SU-DHL-6 (cell line): ENCODE measurements around the gene COL18A1.

Experiments
- CTCF ChIP-seq: fragments of 200-600 bp; sonication (generic); IDR thresholded peaks from one replicate; pipeline ENCODE4 v1.5.1; 2017; ENCODE audit warnings: antibody characterized with exemption, mild to moderate bottlenecking, low read length, moderate library complexity; ENCODE audit not compliant: insufficient read depth, poor library complexity, severe bottlenecking
- EZH2phosphoT487 ChIP-seq: fragments of 200-600 bp; sonication (generic), shearing (Covaris generic); conservative IDR thresholded peaks from 2 replicates; pipeline ENCODE4 v1.6.1; 2018; ENCODE audit warnings: mild to moderate bottlenecking, antibody characterized with exemption, low read length, moderate library complexity, mixed read lengths

GRCh38 chr21:45461806-45462341 lies 56.9 kb downstream of the COL18A1 start:
- no peak for TF ChIP-seq CTCF
- no peak for TF ChIP-seq EZH2phosphoT487
